Glutamatergic neuron (in vitro differentiated cells): Measurements from ENCODE around the gene KATNB1. TPM values are rescaled to one million over a fixed set of nuclear protein-coding genes. Genes with fewer than 3 reads are reported as not detected.

Experiments
- DNase-seq: peaks from one replicate; pipeline ENCODE4 v3.0.0; 2022
- H3K27ac Mint-ChIP-seq: one replicate; pipeline ENCODE4 v1.8.0; 2020; ENCODE audit warnings: mild to moderate bottlenecking, mixed read lengths, inconsistent platforms; ENCODE audit not compliant: unreplicated experiment
- H3K27me3 Mint-ChIP-seq: one replicate; pipeline ENCODE4 v1.8.0; 2020; ENCODE audit warnings: mild to moderate bottlenecking, moderate library complexity, mixed read lengths, inconsistent platforms; ENCODE audit not compliant: unreplicated experiment
- H3K36me3 Mint-ChIP-seq: one replicate; pipeline ENCODE4 v1.8.0; 2020; ENCODE audit warnings: mild to moderate bottlenecking, mixed read lengths, inconsistent platforms; ENCODE audit not compliant: unreplicated experiment
- H3K4me1 Mint-ChIP-seq: one replicate; pipeline ENCODE4 v1.8.0; 2020; ENCODE audit warnings: mild to moderate bottlenecking, low read depth, mixed read lengths, inconsistent platforms; ENCODE audit not compliant: unreplicated experiment
- H3K4me3 Mint-ChIP-seq: one replicate; pipeline ENCODE4 v1.8.0; 2020; ENCODE audit warnings: mild to moderate bottlenecking, mixed read lengths, inconsistent platforms; ENCODE audit not compliant: unreplicated experiment
- H3K9me3 Mint-ChIP-seq: one replicate; pipeline ENCODE4 v1.8.0; 2020; ENCODE audit warnings: mild to moderate bottlenecking, moderate library complexity, mixed read lengths, inconsistent platforms; ENCODE audit not compliant: unreplicated experiment
- CTCF ChIP-seq: fragments of 200-600 bp; sonication (generic); IDR thresholded peaks from one replicate; pipeline ENCODE4 v1.5.0; 2021; ENCODE audit not compliant: partially characterized antibody, unreplicated experiment
- total RNA-seq: library from RNA; stranded (reverse); fragmentation: NEBNext Ultra II Directional; extraction: Animal tissue kit (Norgen Biotek cat#: 25700); gene quantifications from one replicate; pipeline ENCODE4 v1.2.1, GENCODE V29; 2021; ENCODE audit not compliant: unreplicated experiment

KATNB1 gene
- total RNA-seq, 1 donor from 2014 or later: 74.4 TPM

DNA sequence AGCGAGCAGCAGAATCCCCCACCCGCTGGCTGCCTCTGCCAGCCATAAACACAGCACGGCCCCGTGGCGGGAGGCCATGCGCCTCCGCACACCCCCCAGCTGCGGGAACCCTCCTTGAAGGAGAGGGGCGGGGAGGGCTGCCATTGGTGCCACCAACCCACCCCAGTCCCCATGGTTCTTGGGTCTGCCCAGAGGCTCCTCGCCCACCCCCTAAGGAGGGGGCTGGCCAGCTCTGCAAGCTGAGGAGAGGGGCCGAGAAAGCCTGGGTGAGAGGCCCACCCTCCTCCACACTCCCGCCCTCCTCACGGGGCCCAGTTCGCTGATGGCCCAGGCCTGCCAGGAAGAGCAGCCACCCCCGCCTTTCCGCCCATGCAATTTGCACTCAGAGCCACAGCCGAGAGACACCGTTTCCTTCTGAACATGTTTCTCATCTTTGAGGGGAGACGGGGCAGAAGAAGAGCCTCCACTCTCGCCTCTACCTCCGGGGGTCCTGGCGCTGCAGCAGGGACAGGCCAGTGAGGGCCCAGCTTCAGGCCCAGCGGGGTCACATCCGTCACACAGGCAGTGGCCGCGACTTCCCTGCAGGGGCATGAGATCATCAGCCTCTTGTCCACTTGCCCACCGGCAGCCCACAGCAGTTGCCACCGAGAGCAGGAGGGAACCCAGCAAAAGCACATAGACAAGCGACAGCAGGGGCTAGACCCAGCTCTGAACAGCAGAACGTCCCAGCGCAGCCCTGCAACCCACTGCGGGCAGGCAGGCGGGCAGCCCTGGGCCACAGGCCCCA, 23.0 kb downstream of the KATNB1 start:
- Mint-ChIP-seq H3K4me1 (peaks cover 10% of the 10 kb centered on the region), H3K36me3 (no peaks in the 10 kb centered on the region), H3K27ac (no peak overlapping the region), H3K9me3 (peaks cover 2% of the 10 kb centered on the region), H3K27me3 (peaks cover 10% of the 10 kb centered on the region), H3K4me3 (no peak overlapping the region)
- TF ChIP-seq CTCF: no peak
- DNase-seq: no peak

DNA sequence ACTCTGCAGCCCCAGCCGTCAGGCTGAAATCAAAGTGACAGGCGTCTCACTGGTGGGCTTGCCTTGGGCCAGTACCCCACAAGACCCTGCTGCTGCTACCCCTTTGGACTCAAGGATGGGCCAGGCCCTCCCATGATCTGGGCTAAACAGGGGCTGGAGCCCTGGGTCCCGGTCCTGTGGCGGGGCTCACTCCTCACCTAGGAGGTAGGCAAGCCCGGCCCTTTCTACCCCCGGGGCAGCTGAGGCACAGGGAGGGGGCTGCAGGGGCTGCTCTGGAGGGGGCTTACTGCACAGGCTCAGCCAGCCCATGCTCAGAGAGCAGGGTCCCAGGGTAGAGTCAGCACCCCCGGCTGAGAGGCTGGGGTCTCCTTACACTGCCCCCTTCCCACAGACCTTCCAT, 23.6 kb downstream of the KATNB1 start:
- H3K9me3 Mint-ChIP-seq: peaks cover 2% of the 10 kb centered on the region
- H3K27ac Mint-ChIP-seq: no peak overlapping the region
- peaks cover 13% of the 10 kb centered on the region for H3K27me3 Mint-ChIP-seq
- no peak for TF ChIP-seq CTCF
- peaks cover 8% of the 10 kb centered on the region for H3K4me1 Mint-ChIP-seq
- no peak overlapping the region for H3K4me3 Mint-ChIP-seq
- no peak for DNase-seq
- no peaks in the 10 kb centered on the region for H3K36me3 Mint-ChIP-seq

DNA sequence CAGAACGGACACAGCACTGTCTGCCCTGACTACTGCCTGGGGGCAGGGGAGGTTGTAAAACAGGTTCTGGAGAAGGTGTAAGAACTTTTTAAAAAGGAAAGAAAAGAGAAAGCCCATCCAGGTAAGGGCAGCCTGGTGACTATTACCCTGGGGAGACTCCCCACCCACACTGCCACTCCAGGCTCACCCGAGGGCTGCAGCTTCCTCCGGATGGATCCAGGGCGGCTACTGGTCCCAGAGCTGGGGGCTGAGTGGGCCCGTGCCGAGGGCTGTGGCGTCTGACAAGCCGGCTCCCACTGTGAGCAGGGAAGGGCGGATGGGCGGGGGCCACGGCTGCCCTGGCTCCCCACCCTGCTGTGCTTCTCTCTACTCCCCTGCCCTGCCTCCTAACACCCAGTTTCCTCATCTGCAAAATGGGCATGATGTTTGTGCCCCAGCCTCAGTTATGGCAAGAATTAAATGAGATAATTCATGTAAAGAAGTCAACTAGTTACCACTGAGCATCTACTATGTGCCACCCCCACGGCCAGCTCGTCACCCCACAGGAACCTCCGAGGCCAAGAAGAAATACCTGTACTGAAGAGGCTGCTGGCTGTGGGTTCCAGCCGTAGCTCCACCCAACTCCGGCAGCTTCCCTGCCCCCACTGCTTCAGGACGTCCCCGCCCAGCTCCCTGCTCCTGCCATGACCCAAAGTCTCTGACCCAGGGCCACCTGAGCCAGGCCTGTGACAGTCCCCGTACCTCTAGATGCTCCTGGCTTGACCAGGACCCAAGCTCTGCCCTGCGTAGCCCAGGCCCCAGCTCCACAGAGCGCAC, 24.2 kb downstream of the KATNB1 start:
- Mint-ChIP-seq H3K9me3 (peaks cover 2% of the 10 kb centered on the region), H3K4me3 (no peak overlapping the region), H3K4me1 (peaks cover 5% of the 10 kb centered on the region), H3K36me3 (no peaks in the 10 kb centered on the region), H3K27me3 (peaks cover 11% of the 10 kb centered on the region), H3K27ac (no peak overlapping the region)
- no peak for DNase-seq
- TF ChIP-seq CTCF: no peak

DNA sequence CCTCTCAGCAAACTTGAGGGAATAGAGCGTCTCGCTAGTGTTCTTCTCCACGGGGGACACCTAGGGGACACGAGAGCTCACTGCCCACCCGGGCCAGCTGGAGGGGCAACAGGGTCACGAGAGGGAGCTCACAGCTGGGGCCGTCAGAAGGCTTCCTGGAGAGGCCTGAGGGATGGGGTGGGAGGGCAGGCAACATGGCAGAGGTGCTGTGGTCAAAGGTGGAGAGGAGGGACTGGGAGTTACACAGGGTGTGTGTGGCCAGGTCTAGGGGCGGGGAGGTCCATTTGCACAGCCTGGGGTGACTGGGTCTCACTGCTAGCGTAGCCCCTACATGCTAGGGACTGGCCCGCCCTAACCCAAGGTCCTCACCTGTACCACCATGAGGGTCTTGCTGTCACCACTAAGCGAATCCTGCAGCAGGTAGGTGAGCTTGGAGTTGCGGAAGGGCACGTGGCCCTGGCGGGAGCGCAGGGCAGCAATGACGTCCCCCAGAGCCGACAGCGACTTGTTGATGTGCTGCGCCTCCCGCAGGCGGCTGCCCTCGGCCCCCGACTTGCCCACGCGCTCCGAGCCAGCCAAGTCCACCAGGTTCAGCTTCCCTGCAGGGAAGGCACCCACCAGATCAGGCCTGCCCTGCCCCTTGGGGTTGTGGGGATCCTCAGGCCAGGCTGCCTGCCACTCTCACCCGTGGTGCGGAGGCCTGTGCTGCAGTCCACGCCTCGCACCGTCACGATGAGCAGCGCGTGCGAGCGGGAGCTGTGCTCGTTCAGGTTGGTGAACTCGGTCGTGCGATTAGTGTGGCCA, 25.0 kb downstream of the KATNB1 start:
- Mint-ChIP-seq H3K27ac (no peak overlapping the region), H3K9me3 (peaks cover 2% of the 10 kb centered on the region), H3K4me1 (peaks cover 5% of the 10 kb centered on the region), H3K27me3 (peaks cover 11% of the 10 kb centered on the region), H3K36me3 (no peaks in the 10 kb centered on the region), H3K4me3 (no peak overlapping the region)
- no peak for TF ChIP-seq CTCF
- no peak for DNase-seq
